Parathyroid adenoma (tissue), 2 donors: ENCODE results near the gene CANX.

ENCODE experiments used
- H2AFZ ChIP-seq: fragments of 300-600 bp; sonication (generic); one replicate; pipeline ENCODE4 v1.7.0; 2017; ENCODE audit warnings: antibody characterized with exemption, mild to moderate bottlenecking
- H3K27ac ChIP-seq: fragments of 300-600 bp; sonication (generic); one replicate; pipeline ENCODE4 v1.7.0; 2017
- H3K27me3 ChIP-seq: fragments of 300-600 bp; sonication (generic); one replicate; pipeline ENCODE4 v1.7.0; 2017; ENCODE audit warnings: low read length; ENCODE audit not compliant: control insufficient read depth, insufficient read depth
- H3K36me3 ChIP-seq: fragments of 300-600 bp; sonication (generic); one replicate; pipeline ENCODE4 v1.7.0; 2017; ENCODE audit warnings: low read length; ENCODE audit not compliant: control insufficient read depth, insufficient read depth
- H3K4me1 ChIP-seq: fragments of 300-600 bp; sonication (generic); one replicate; pipeline ENCODE4 v1.7.0; 2017; ENCODE audit warnings: control low read depth
- H3K4me2 ChIP-seq: fragments of 300-600 bp; sonication (generic); one replicate; pipeline ENCODE4 v1.7.0; 2017; ENCODE audit warnings: low read length
- H3K4me3 ChIP-seq: fragments of 300-600 bp; sonication (generic); one replicate; pipeline ENCODE4 v1.7.0; 2017; ENCODE audit warnings: low read depth, low read length
- H3K79me2 ChIP-seq: fragments of 300-600 bp; sonication (generic); one replicate; pipeline ENCODE4 v1.7.0; 2017; ENCODE audit warnings: control low read depth
- H3K9ac ChIP-seq: fragments of 300-600 bp; sonication (generic); one replicate; pipeline ENCODE4 v1.7.0; 2017; ENCODE audit warnings: mild to moderate bottlenecking
- H3K9me3 ChIP-seq: fragments of 300-600 bp; sonication (generic); one replicate; pipeline ENCODE4 v1.7.0; 2017; ENCODE audit warnings: low read length; ENCODE audit not compliant: control insufficient read depth
- CTCF ChIP-seq: fragments of 300-600 bp; sonication (generic); IDR thresholded peaks from one replicate; pipeline ENCODE4 v1.7.0; 2017; ENCODE audit warnings: antibody characterized with exemption, mild to moderate bottlenecking
- donor health status: primary hyperparathyroidism.

Gene CANX

GRCh38 chr5:179720222-179720621 is 21.5 kb downstream of the CANX start:
- no peak overlapping the region for H3K9ac ChIP-seq
- no peaks in the 10 kb centered on the region for H3K9me3 ChIP-seq
- H3K4me3 ChIP-seq, result no peak overlapping the region
- no peak overlapping the region for H2AFZ ChIP-seq
- H3K36me3 ChIP-seq, result no peaks in the 10 kb centered on the region
- no peak overlapping the region for H3K4me2 ChIP-seq
- no peaks in the 10 kb centered on the region for H3K4me1 ChIP-seq
- H3K27me3 ChIP-seq, result no peaks in the 10 kb centered on the region
- H3K79me2 ChIP-seq, result peaks cover 13% of the 10 kb centered on the region
- H3K27ac ChIP-seq, result no peak overlapping the region
- TF ChIP-seq CTCF, result no peak

GRCh38 chr5:179724163-179724562 is 25.4 kb downstream of the CANX start:
- Histone ChIP-seq H2AFZ (no peak overlapping the region), H3K4me2 (no peak overlapping the region), H3K36me3 (no peaks in the 10 kb centered on the region), H3K79me2 (peaks cover 4% of the 10 kb centered on the region), H3K27me3 (no peaks in the 10 kb centered on the region), H3K4me3 (no peak overlapping the region), H3K9ac (no peak overlapping the region), H3K9me3 (no peaks in the 10 kb centered on the region), H3K4me1 (no peaks in the 10 kb centered on the region), H3K27ac (no peak overlapping the region)
- TF ChIP-seq CTCF, result no peak

- no peak for TF ChIP-seq CTCF
- Histone ChIP-seq H3K79me2 (no peaks in the 10 kb centered on the region), H3K9me3 (no peaks in the 10 kb centered on the region), H3K36me3 (no peaks in the 10 kb centered on the region), H3K4me2 (no peak overlapping the region), H3K9ac (no peak overlapping the region), H3K27me3 (no peaks in the 10 kb centered on the region), H3K4me3 (no peak overlapping the region), H2AFZ (no peak overlapping the region), H3K27ac (no peak overlapping the region), H3K4me1 (no peaks in the 10 kb centered on the region)
These were observed 28.3 kb downstream of the CANX start for GRCh38 chr5:179727106-179727505.

GRCh38 chr5:179729303-179729702 is 30.5 kb downstream of the CANX start:
- Histone ChIP-seq H3K4me2 (no peak overlapping the region), H2AFZ (no peak overlapping the region), H3K27ac (no peak overlapping the region), H3K9me3 (no peaks in the 10 kb centered on the region), H3K4me1 (peaks cover 5% of the 10 kb centered on the region), H3K4me3 (no peak overlapping the region), H3K79me2 (no peaks in the 10 kb centered on the region), H3K9ac (no peak overlapping the region), H3K27me3 (no peaks in the 10 kb centered on the region), H3K36me3 (no peaks in the 10 kb centered on the region)
- TF ChIP-seq CTCF, result no peak

GRCh38 chr5:179729727-179730126 is 31.0 kb downstream of the CANX start:
- Histone ChIP-seq H3K9me3 (no peaks in the 10 kb centered on the region), H3K4me2 (no peak overlapping the region), H3K27me3 (no peaks in the 10 kb centered on the region), H2AFZ (no peak overlapping the region), H3K4me1 (peaks cover 9% of the 10 kb centered on the region), H3K9ac (no peak overlapping the region), H3K79me2 (peaks cover 2% of the 10 kb centered on the region), H3K27ac (no peak overlapping the region), H3K36me3 (no peaks in the 10 kb centered on the region), H3K4me3 (no peak overlapping the region)
- no peak for TF ChIP-seq CTCF
